ENCODE measurements around the gene TECR. TPM values are rescaled to one million over a fixed set of nuclear protein-coding genes. Genes with fewer than 3 reads are reported as not detected.

TECR gene
- total RNA-seq, 1 experiment from 2014 or later, result 164 TPM

- peak; percentile 68 for DNase-seq
- Histone ChIP-seq H2BK15ac (ENCODE audit: low read depth, low read length) (no peak overlapping the region), H3K23ac (ENCODE audit: insufficient read length, low read depth, low read length) (no peak overlapping the region), H2BK20ac (ENCODE audit: low read depth, low read length, poor library complexity, severe bottlenecking) (no peak overlapping the region), H2BK120ac (ENCODE audit: low read depth, low read length, poor library complexity, severe bottlenecking) (no peak overlapping the region), H4K20me1 (ENCODE audit: control insufficient read depth, insufficient read depth, insufficient read length) (no peaks in the 10 kb centered on the region), H3K4me2 (ENCODE audit: insufficient read depth, insufficient read length, low read length) (no peak overlapping the region), H3K4ac (ENCODE audit: low read depth, low read length) (no peak overlapping the region), H3K56ac (ENCODE audit: insufficient read length, low read depth, low read length) (no peak overlapping the region), H4K8ac (replicated peaks; ENCODE audit: insufficient read length, low read depth, low read length) (no peak overlapping the region), H2BK12ac (ENCODE audit: insufficient read length, low read depth, low read length) (no peak overlapping the region), H3K23me2 (ENCODE audit: insufficient read length, low read depth, low read length, poor library complexity, severe bottlenecking) (no peaks in the 10 kb centered on the region), H2AFZ (ENCODE audit: low read length) (no peak overlapping the region), H3K4me1 (ENCODE audit: insufficient read depth, low read length) (no peaks in the 10 kb centered on the region; the same call in 1 of the 2 replicates), H3K18ac (ENCODE audit: insufficient read length, low read depth, low read length) (no peak overlapping the region), H3K79me1 (ENCODE audit: insufficient read depth, low read depth, low read length, poor library complexity, severe bottlenecking) (peaks cover 9% of the 10 kb centered on the region), H4K5ac (ENCODE audit: insufficient read length, low read depth, low read length) (no peak overlapping the region), H4K91ac (ENCODE audit: insufficient read length, low read depth, low read length) (no peak overlapping the region), H2AK5ac (ENCODE audit: insufficient read length, low read length) (no peak overlapping the region), H3K27ac (ENCODE audit: insufficient read length, low read depth, low read length) (no peak overlapping the region), H3T11ph (ENCODE audit: low read length) (no peak overlapping the region), H3K14ac (ENCODE audit: insufficient read depth, low read length) (no peak overlapping the region; the same call in 1 of the 2 replicates), H3K27me3 (ENCODE audit: insufficient read depth, low read length) (no peaks in the 10 kb centered on the region), H3K79me2 (ENCODE audit: insufficient read depth, low read length) (peaks cover 1% of the 10 kb centered on the region; the same call in 1 of the 2 replicates), H3K9me3 (ENCODE audit: control insufficient read depth, low read depth, low read length) (no peaks in the 10 kb centered on the region), H2BK5ac (ENCODE audit: insufficient read length, low read length) (no peak overlapping the region), H3K9ac (ENCODE audit: extremely low read depth, insufficient read length, low read length) (no peak overlapping the region)
- TF ChIP-seq CTCF (conservative IDR thresholded peaks at IDR 0.05), result no peak
- Mint-ChIP-seq H3K36me3 (ENCODE audit: insufficient read depth in 1 of 3, low read depth in 3 of 3) (peaks cover 7 to 16% (median 8%) of the 10 kb centered on the region in 3 experiments; a peak in 6 of 7 replicates), H3K4me1 (peaks cover 32 to 49% of the 10 kb centered on the region in 2 experiments), H3K27me3 (ENCODE audit: low read depth) (no peaks in the 10 kb centered on the region), H3K9me3 (no peaks in the 10 kb centered on the region), H3K4me3 (0 out of 5 replicates have a peak overlapping the region, but pooled peaks of 1 of the 2 experiments have one; percentile 46), H3K27ac (peak overlapping the region in 2 of 3 experiments; percentile 58 to 64; a peak in 3 of 7 replicates)
- no CpG with 5 or more reads among the region's 23 CpGs for WGBS (ENCODE audit: extremely low coverage, insufficient read length, low lambda C conversion rate)
These were observed 33.5 kb downstream of the TECR start for GRCh38 chr19:14562660-14563589.

All from H9 (cell line).